ENCODE results near the gene ANXA2R. TPM values are rescaled to one million over a fixed set of nuclear protein-coding genes. Genes with fewer than 3 reads are reported as not detected.

ANXA2R gene
- total RNA-seq, 1 donor = 3.0 TPM

Other genes starting within 250 kb of the ANXA2R start
- gene SELENOP, start 228.4 kb downstream of the ANXA2R start, total RNA-seq (ENCODE audit: low replicate concordance) = 58.1 and 119 TPM in 2 replicates
- gene ZNF131, start 80.6 kb upstream of the ANXA2R start, total RNA-seq (ENCODE audit: low replicate concordance) = 42.3 and 43.7 TPM in 2 replicates
- gene NIM1K, start 151.9 kb upstream of the ANXA2R start, total RNA-seq (ENCODE audit: low replicate concordance) = 0.65 and 1.9 TPM in 2 replicates

Data from fibroblast of the aortic adventitia (primary cell).